ENCODE measurements around the gene ADCY10.
"Not testable (repeated sequence)": the region's sequence is repeated elsewhere in the genome, so short reads cannot be mapped to it uniquely, and the experiment has no call there.

ADCY10 gene

GRCh38 chr1:167913895-167914496 lies at the start of gene ADCY10:
Gene ADCY10 (minus strand): TSS chr1:167914134. CDS start chr1:167905140, 8,994 bp downstream.
- no peak for DNase-seq

- no peak for DNase-seq
Observed at GRCh38 chr1:167957710-167958109, 43.8 kb upstream of the ADCY10 start.

GRCh38 chr1:167955915-167956314 lies 42.0 kb upstream of the ADCY10 start:
- no peak for DNase-seq

- no peak for DNase-seq
Observed at GRCh38 chr1:167950569-167950968, 36.6 kb upstream of the ADCY10 start.

- DNase-seq: no peak
Observed at GRCh38 chr1:167949785-167950184, 35.9 kb upstream of the ADCY10 start.

- no peak for DNase-seq
Observed at GRCh38 chr1:167947733-167948132, 33.8 kb upstream of the ADCY10 start.

GRCh38 chr1:167943541-167943940 lies 29.6 kb upstream of the ADCY10 start:
- no peak for DNase-seq

- no peak for DNase-seq
Observed at GRCh38 chr1:167940264-167940663, 26.3 kb upstream of the ADCY10 start.

GRCh38 chr1:167938080-167938636 lies 24.2 kb upstream of the ADCY10 start:
- no peak for DNase-seq

- DNase-seq: no peak
Observed at GRCh38 chr1:167937709-167938010, 23.7 kb upstream of the ADCY10 start.

GRCh38 chr1:167936930-167937708 lies 23.2 kb upstream of the ADCY10 start, which contains the start of gene MPC2:
Gene MPC2 (minus strand): TSS chr1:167937072. CDS start chr1:167935841, 1,231 bp downstream.
- peak in 1 of 2 experiments; percentile 43 for DNase-seq

GRCh38 chr1:167936068-167936929 lies 22.4 kb upstream of the ADCY10 start, which contains the start of gene DCAF6:
Gene DCAF6 (plus strand): TSS chr1:167936683. CDS start chr1:167936912, 229 bp downstream.
- peak; percentile 69 to 90 for DNase-seq

- peak in 1 of 2 experiments; percentile 34 for DNase-seq
Observed at GRCh38 chr1:167935216-167936067, 21.5 kb upstream of the ADCY10 start.

GRCh38 chr1:167934426-167935215 lies 20.7 kb upstream of the ADCY10 start:
- DNase-seq: no peak

- DNase-seq: no peak
Observed at GRCh38 chr1:167933788-167934187, 19.9 kb upstream of the ADCY10 start.

GRCh38 chr1:167929725-167930124 lies 15.8 kb upstream of the ADCY10 start:
- no peak for DNase-seq

- DNase-seq: not testable (repeated sequence)
Observed at GRCh38 chr1:167928919-167929318, 15.0 kb upstream of the ADCY10 start.

- no peak for DNase-seq
Observed at GRCh38 chr1:167928457-167928852, 14.5 kb upstream of the ADCY10 start.

- no peak for DNase-seq
Observed at GRCh38 chr1:167927046-167927754, 13.3 kb upstream of the ADCY10 start.

GRCh38 chr1:167926486-167926997 lies 12.6 kb upstream of the ADCY10 start:
- DNase-seq: no peak

Measured in SW 1271 (cell line).